Suprapubic skin (tissue), 4 donors: Measurements from ENCODE around the gene UNC45B.

ENCODE experiments used
- CTCF ChIP-seq, 2 donors: fragments of 200-600 bp in 1 of 2; fragments of 450-650 bp in 1 of 2; sonication (generic) in 1 of 2; IDR thresholded peaks; one replicate each; pipeline ENCODE4 v1.5.1; 2016 to 2019; ENCODE audit warnings: antibody characterized with exemption in 2 of 2, mild to moderate bottlenecking in 1 of 2, moderate library complexity in 1 of 2
- POLR2A ChIP-seq, 2 donors: fragments of 450-650 bp; IDR thresholded peaks; one replicate each; pipeline ENCODE4 v1.6.1; 2017; ENCODE audit warnings: antibody characterized with exemption in 2 of 2, mild to moderate bottlenecking in 2 of 2, moderate library complexity in 2 of 2
- POLR2AphosphoS5 ChIP-seq, 3 donors: sonication (generic); formaldehyde crosslinking; IDR thresholded peaks; one replicate each; pipeline ENCODE4 v1.6.1; 2017; ENCODE audit warnings: antibody characterized with exemption in 3 of 3

GRCh38 chr17:35162755-35163154 is 15.1 kb downstream of the UNC45B start:
- no peak for TF ChIP-seq CTCF (IDR thresholded peaks at IDR 0.05)
- no peak for TF ChIP-seq POLR2A (IDR thresholded peaks at IDR 0.05)
- TF ChIP-seq POLR2AphosphoS5 (IDR thresholded peaks at IDR 0.05): no peak
